Mammary epithelial cell (primary cell): ENCODE data around the gene SCP2.

Experiments used
- CTCF ChIP-seq, 2 donors: IDR thresholded peaks in 1 of 2; conservative IDR thresholded peaks in 1 of 2; 2 replicates each; pipeline ENCODE4 v1.5.1; 2011 to 2012; ENCODE audit warnings: inconsistent platforms in 2 of 2, low read length in 2 of 2, mild to moderate bottlenecking in 2 of 2, control low read depth in 1 of 2, low read depth in 1 of 2; ENCODE audit not compliant: insufficient read depth in 1 of 2; ENCODE audit errors: extremely low read depth in 1 of 2
- EZH2 ChIP-seq: IDR thresholded peaks from 2 replicates; pipeline ENCODE4 v1.6.1; 2012; ENCODE audit warnings: low read length, inconsistent platforms, borderline replicate concordance

- TF ChIP-seq CTCF (conservative IDR thresholded peaks at IDR 0.05 in 1 of 2, IDR thresholded peaks at IDR 0.05 in 1 of 2; ENCODE audit: extremely low read depth in 1 of 2, insufficient read depth in 1 of 2, low read depth in 1 of 2, low read length in 2 of 2), result no peak
- TF ChIP-seq EZH2, result no peak
These were observed 111.5 kb downstream of the SCP2 start for GRCh38 chr1:53038566-53038965.
